ENCODE results near the gene KRT39. TPM values are rescaled to one million over a fixed set of nuclear protein-coding genes. Genes with fewer than 3 reads are reported as not detected.

Gene KRT39
- total and polyA plus RNA-seq, 2 of the 8 experiments (the other 6 are each of a cell fraction or from before 2014, with no cell fraction given): not detected

DNA sequence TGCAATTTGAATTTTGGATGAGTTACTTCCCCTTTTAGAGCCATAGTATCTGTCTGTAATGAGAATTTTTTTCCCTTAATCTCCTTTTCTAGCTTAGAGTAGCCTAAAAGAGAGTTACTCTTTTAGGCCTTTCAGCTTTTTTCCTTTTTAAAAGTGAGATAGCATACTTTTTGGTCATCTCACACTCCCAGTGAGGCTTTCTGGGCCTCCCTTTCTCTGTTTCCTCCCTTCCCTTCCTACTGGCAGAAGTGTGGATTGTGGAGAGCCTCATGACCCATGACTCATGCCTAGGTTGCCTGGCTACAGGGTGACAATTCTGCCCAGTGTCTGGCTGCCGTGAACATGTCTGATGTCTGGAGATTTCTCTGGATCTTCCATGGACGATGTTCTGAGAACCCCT, 44.5 kb downstream of the KRT39 start:
- Histone ChIP-seq H2BK5ac (ENCODE audit: low read depth, low read length) (no peak overlapping the region), H2BK120ac (replicated peaks; ENCODE audit: low read depth, low read length) (no peak overlapping the region), H4K5ac (ENCODE audit: insufficient read length, low read depth, low read length) (no peak overlapping the region), H3K4me3 (ENCODE audit: extremely low read depth in 1 of 4, insufficient read depth in 2 of 4, low read depth in 3 of 4, low read length in 4 of 4) (no peak overlapping the region), H3K36me3 (ENCODE audit: control insufficient read depth in 2 of 4, insufficient read depth in 4 of 4, low read length in 3 of 4) (no peaks in the 10 kb centered on the region), H2AK5ac (ENCODE audit: low read depth, low read length) (no peak overlapping the region), H2BK20ac (ENCODE audit: low read length) (no peak overlapping the region), H3K56ac (replicated peaks; ENCODE audit: insufficient read length, low read depth, low read length) (no peak overlapping the region), H4K91ac (replicated peaks; ENCODE audit: insufficient read length, low read length) (no peak overlapping the region), H3K4me1 (replicated peaks in 1 of 4; ENCODE audit: control insufficient read depth in 3 of 4, insufficient read depth in 4 of 4, low read length in 3 of 4) (no peaks in the 10 kb centered on the region), H4K8ac (ENCODE audit: extremely low read depth, insufficient read depth, low read length) (no peak overlapping the region), H3K18ac (ENCODE audit: extremely low read depth, low read length) (no peak overlapping the region), H3K9ac (replicated peaks in 1 of 4; ENCODE audit: extremely low read depth in 1 of 4, low read depth in 3 of 4, low read length in 3 of 4) (no peak overlapping the region), H2BK15ac (ENCODE audit: low read length) (no peak overlapping the region), H2BK12ac (ENCODE audit: low read depth, low read length) (no peak overlapping the region), H3K14ac (ENCODE audit: insufficient read length) (no peak overlapping the region), H3K27me3 (replicated peaks in 1 of 4; ENCODE audit: control insufficient read depth in 3 of 4, extremely low read depth in 1 of 4, insufficient read depth in 3 of 4, low read length in 3 of 4) (no peaks in the 10 kb centered on the region), H3K27ac (ENCODE audit: low read depth, low read length) (no peak overlapping the region), H3K23ac (ENCODE audit: insufficient read length) (no peak overlapping the region), H3K9me3 (ENCODE audit: insufficient read depth in 2 of 2, low read depth in 1 of 2, low read length in 1 of 2) (no peaks in the 10 kb centered on the region), H3K79me2 (ENCODE audit: control insufficient read depth in 1 of 2, insufficient read depth in 2 of 2, low read length in 2 of 2) (no peaks in the 10 kb centered on the region), H3K23me2 (ENCODE audit: low read depth, low read length) (no peaks in the 10 kb centered on the region), H3K4ac (replicated peaks; ENCODE audit: insufficient read length, low read depth, low read length) (no peak overlapping the region), H2AFZ (ENCODE audit: low read length) (no peak overlapping the region), H3K4me2 (ENCODE audit: insufficient read depth in 1 of 2, low read depth in 2 of 2, low read length in 2 of 2) (no peak overlapping the region), H4K20me1 (replicated peaks in 1 of 2; ENCODE audit: control insufficient read depth in 1 of 2, insufficient read depth in 2 of 2, low read length in 2 of 2) (no peaks in the 10 kb centered on the region), H3K79me1 (ENCODE audit: low read depth, low read length) (no peaks in the 10 kb centered on the region)
- WGBS, 2 experiments (ENCODE audit: extremely low coverage in 1 of 2, insufficient coverage in 1 of 2, insufficient read length in 1 of 2, insufficient replicate concordance in 2 of 2, low coverage in 1 of 2, low lambda C conversion rate in 2 of 2, missing lambda C conversion rate in 1 of 2): 98% methylated on average over 2 of the region's 2 CpGs; no CpG with 5 or more reads in 1 of the 2 experiments
- FAIRE-seq: no peak
- DNase-seq (ENCODE audit: low read depth in 1 of 2, low spot score in 2 of 2): no peak
- TF ChIP-seq KDM1A (IDR thresholded peaks at IDR 0.05; ENCODE audit: borderline replicate concordance, low read length): no peak
- TF ChIP-seq SUZ12 (IDR thresholded peaks at IDR 0.05; ENCODE audit: low read length): no peak
- TF ChIP-seq ASH2L (IDR thresholded peaks at IDR 0.05; ENCODE audit: low read length): no peak
- TF ChIP-seq NRF1 (IDR thresholded peaks at IDR 0.05; ENCODE audit: low read depth, low read length): no peak
- no peak for TF ChIP-seq JUN (IDR thresholded peaks at IDR 0.05; ENCODE audit: low read depth, low read length)
- TF ChIP-seq EGR1 (IDR thresholded peaks at IDR 0.05; ENCODE audit: borderline replicate concordance, low read depth, low read length): no peak
- no peak for TF ChIP-seq RBBP5 (IDR thresholded peaks at IDR 0.05; ENCODE audit: borderline replicate concordance, low read depth, low read length)
- no peak for TF ChIP-seq YY1 (IDR thresholded peaks at IDR 0.05; ENCODE audit: low read depth, low read length)
- no peak for TF ChIP-seq SP1 (IDR thresholded peaks at IDR 0.05; ENCODE audit: low read depth, low read length)
- TF ChIP-seq CHD1 (IDR thresholded peaks at IDR 0.05; ENCODE audit: low read depth, low read length): no peak
- CTCF ChIA-PET (ENCODE audit: partially characterized antibody): interaction anchor here (1.8 kb wide), 1 partner anchor 10 kb away, joined by 4 read pairs; no protein-coding TSS in a partner anchor
- POLR2A ChIA-PET (ENCODE audit: partially characterized antibody): no interaction called here
